ACC112 (cell line): Measurements from ENCODE around the gene CHCHD10.
"Not testable (repeated sequence)": the region's sequence is repeated elsewhere in the genome, so short reads cannot be mapped to it uniquely, and the experiment has no call there.

Experiments
- H2AFZ ChIP-seq: fragments of 200-600 bp; sonication (generic); one replicate; pipeline ENCODE4 v1.6.0; 2017; ENCODE audit warnings: antibody characterized with exemption, low read length; ENCODE audit not compliant: unreplicated experiment
- H3K27ac ChIP-seq: fragments of 200-600 bp; sonication (generic); 2 replicates; pipeline ENCODE4 v1.5.1; 2014; ENCODE audit warnings: low read depth, mild to moderate bottlenecking, antibody characterized with exemption, low read length, moderate library complexity
- H3K27me3 ChIP-seq: fragments of 200-600 bp; sonication (generic); 2 replicates; pipeline ENCODE4 v1.6.1; 2014; ENCODE audit warnings: mild to moderate bottlenecking, antibody characterized with exemption, low read length, moderate library complexity, mixed read lengths; ENCODE audit not compliant: insufficient read depth
- H3K36me3 ChIP-seq: fragments of 200-600 bp; sonication (generic); 2 replicates; pipeline ENCODE4 v1.6.1; 2016; ENCODE audit warnings: mild to moderate bottlenecking, antibody characterized with exemption, low read length, moderate library complexity, mixed read lengths; ENCODE audit not compliant: insufficient read depth
- H3K4me1 ChIP-seq: fragments of 200-600 bp; sonication (generic); one replicate; pipeline ENCODE4 v1.6.1; 2016; ENCODE audit warnings: low read length, mixed read lengths; ENCODE audit not compliant: insufficient read depth, unreplicated experiment, control insufficient read depth
- H3K4me3 ChIP-seq: fragments of 200-600 bp; sonication (generic); 2 replicates; pipeline ENCODE4 v1.5.1; 2014; ENCODE audit warnings: mild to moderate bottlenecking, low read depth, low read length
- H3K79me2 ChIP-seq: fragments of 200-600 bp; sonication (generic); one replicate; pipeline ENCODE4 v1.6.0; 2016; ENCODE audit warnings: low read length; ENCODE audit not compliant: control insufficient read depth, unreplicated experiment, insufficient read depth

CHCHD10 gene

GRCh38 chr22:23744485-23744884, 23.3 kb downstream of the CHCHD10 start:
- no peak overlapping the region for H2AFZ ChIP-seq
- H3K36me3 ChIP-seq: peaks cover 14% of the 10 kb centered on the region; the same call in 1 of the 2 replicates
- peaks cover 6% of the 10 kb centered on the region for H3K4me1 ChIP-seq
- H3K27me3 ChIP-seq: no peaks in the 10 kb centered on the region
- H3K79me2 ChIP-seq: no peaks in the 10 kb centered on the region
- H3K4me3 ChIP-seq: no peak overlapping the region
- no peak overlapping the region for H3K27ac ChIP-seq

GRCh38 chr22:23744001-23744400, 23.8 kb downstream of the CHCHD10 start:
- Histone ChIP-seq H3K27ac (no peak overlapping the region), H3K4me1 (peaks cover 6% of the 10 kb centered on the region), H3K36me3 (peaks cover 14% of the 10 kb centered on the region; the same call in 1 of the 2 replicates), H3K79me2 (no peaks in the 10 kb centered on the region), H2AFZ (no peak overlapping the region), H3K4me3 (no peak overlapping the region), H3K27me3 (no peaks in the 10 kb centered on the region)

- peaks cover 14% of the 10 kb centered on the region; the same call in 1 of the 2 replicates for H3K36me3 ChIP-seq
- H2AFZ ChIP-seq: no peak overlapping the region
- H3K79me2 ChIP-seq: no peaks in the 10 kb centered on the region
- no peak overlapping the region for H3K4me3 ChIP-seq
- no peak overlapping the region for H3K27ac ChIP-seq
- H3K27me3 ChIP-seq: no peaks in the 10 kb centered on the region
- peaks cover 6% of the 10 kb centered on the region for H3K4me1 ChIP-seq
Observed at GRCh38 chr22:23743303-23743705, 24.5 kb downstream of the CHCHD10 start.

GRCh38 chr22:23742505-23743264, 25.1 kb downstream of the CHCHD10 start:
- H2AFZ ChIP-seq: no peak overlapping the region
- H3K36me3 ChIP-seq: peaks cover 14% of the 10 kb centered on the region; the same call in 1 of the 2 replicates
- H3K27me3 ChIP-seq: no peaks in the 10 kb centered on the region
- H3K4me3 ChIP-seq: no peak overlapping the region
- peaks cover 6% of the 10 kb centered on the region for H3K4me1 ChIP-seq
- no peaks in the 10 kb centered on the region for H3K79me2 ChIP-seq
- no peak overlapping the region for H3K27ac ChIP-seq

- peaks cover under 1% of the 10 kb centered on the region for H3K4me1 ChIP-seq
- no peak overlapping the region for H2AFZ ChIP-seq
- no peaks in the 10 kb centered on the region for H3K27me3 ChIP-seq
- no peaks in the 10 kb centered on the region for H3K79me2 ChIP-seq
- no peak overlapping the region for H3K4me3 ChIP-seq
- H3K36me3 ChIP-seq: no peaks in the 10 kb centered on the region
- no peak overlapping the region for H3K27ac ChIP-seq
Observed at GRCh38 chr22:23737696-23738095, 30.1 kb downstream of the CHCHD10 start.

- not testable (repeated sequence) for H3K4me1 ChIP-seq, H3K79me2 ChIP-seq, H3K36me3 ChIP-seq, H3K4me3 ChIP-seq, H2AFZ ChIP-seq, H3K27me3 ChIP-seq, H3K27ac ChIP-seq
Observed at GRCh38 chr22:23728108-23728507, 39.7 kb downstream of the CHCHD10 start.

- H3K79me2 ChIP-seq: no peaks in the 10 kb centered on the region
- no peak overlapping the region for H3K4me3 ChIP-seq
- no peaks in the 10 kb centered on the region for H3K36me3 ChIP-seq
- no peaks in the 10 kb centered on the region for H3K27me3 ChIP-seq
- no peak overlapping the region for H2AFZ ChIP-seq
- H3K4me1 ChIP-seq: no peaks in the 10 kb centered on the region
- H3K27ac ChIP-seq: no peak overlapping the region
Observed at GRCh38 chr22:23722724-23723123, 45.0 kb downstream of the CHCHD10 start.

GRCh38 chr22:23722160-23722559, 45.6 kb downstream of the CHCHD10 start:
- H3K27me3 ChIP-seq: no peaks in the 10 kb centered on the region
- no peak overlapping the region for H3K4me3 ChIP-seq
- no peak overlapping the region for H2AFZ ChIP-seq

GRCh38 chr22:23720855-23721254, 46.9 kb downstream of the CHCHD10 start:
- Histone ChIP-seq H2AFZ (no peak overlapping the region), H3K27ac (no peak overlapping the region)

More at GRCh38 chr22:23722160-23722559, 45.6 kb downstream of the CHCHD10 start:
- Histone ChIP-seq H3K27ac (no peak overlapping the region), H3K79me2 (no peaks in the 10 kb centered on the region), H3K36me3 (no peaks in the 10 kb centered on the region), H3K4me1 (no peaks in the 10 kb centered on the region)

GRCh38 chr22:23718371-23719165, 49.2 kb downstream of the CHCHD10 start:
- H3K4me3 ChIP-seq: no peak overlapping the region
- H3K27ac ChIP-seq: no peak overlapping the region
- H3K27me3 ChIP-seq: no peaks in the 10 kb centered on the region
- H3K79me2 ChIP-seq: peaks cover 6% of the 10 kb centered on the region
- no peak overlapping the region for H2AFZ ChIP-seq
- H3K4me1 ChIP-seq: no peaks in the 10 kb centered on the region
- H3K36me3 ChIP-seq: no peaks in the 10 kb centered on the region

More at GRCh38 chr22:23720855-23721254, 46.9 kb downstream of the CHCHD10 start:
- Histone ChIP-seq H3K27me3 (no peaks in the 10 kb centered on the region), H3K4me3 (no peak overlapping the region), H3K36me3 (no peaks in the 10 kb centered on the region), H3K79me2 (peaks cover 5% of the 10 kb centered on the region), H3K4me1 (no peaks in the 10 kb centered on the region)
